OCI-M2 (cell line): ENCODE data around the gene POU3F3.

Experiments
- DNase-seq: peaks from one replicate; lab custom pipeline; 2025; ENCODE audit not compliant: unreplicated experiment; lab: John Stamatoyannopoulos, UW

The POU3F3 gene

GRCh38 chr2:104846786-104847585, 6.9 kb upstream of the POU3F3 start:
- no peak for DNase-seq

DNA sequence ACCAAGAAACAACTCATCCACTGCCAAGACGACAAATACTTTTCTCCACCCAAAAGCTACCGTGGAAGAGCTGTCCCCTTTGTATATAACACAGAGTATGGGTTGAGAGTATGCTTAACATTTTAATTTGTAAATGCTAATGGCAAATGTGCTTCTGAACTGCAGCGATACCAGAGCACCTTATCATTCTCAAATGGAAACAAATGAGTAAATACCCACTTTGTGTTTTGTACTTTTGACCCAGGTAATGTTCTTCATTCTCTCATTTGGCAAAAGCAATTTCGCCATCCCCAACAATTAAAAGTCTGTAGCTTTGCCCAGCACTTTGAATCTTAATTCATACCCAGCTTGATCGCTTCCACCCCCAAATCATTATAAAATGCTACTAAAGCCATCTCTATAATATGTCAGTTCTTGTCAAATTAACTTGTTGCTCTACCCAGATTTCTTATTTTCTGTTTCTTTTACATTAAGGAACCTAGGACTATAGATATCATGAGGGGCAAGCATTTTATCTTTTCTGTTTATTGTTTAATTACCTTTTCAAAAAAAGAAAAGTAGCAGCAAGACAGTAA, 6.2 kb upstream of the POU3F3 start:
- DNase-seq, result no peak

GRCh38 chr2:104848526-104848925, 5.4 kb upstream of the POU3F3 start:
- no peak for DNase-seq

GRCh38 chr2:104849101-104849500, 4.8 kb upstream of the POU3F3 start:
- no peak for DNase-seq

DNA sequence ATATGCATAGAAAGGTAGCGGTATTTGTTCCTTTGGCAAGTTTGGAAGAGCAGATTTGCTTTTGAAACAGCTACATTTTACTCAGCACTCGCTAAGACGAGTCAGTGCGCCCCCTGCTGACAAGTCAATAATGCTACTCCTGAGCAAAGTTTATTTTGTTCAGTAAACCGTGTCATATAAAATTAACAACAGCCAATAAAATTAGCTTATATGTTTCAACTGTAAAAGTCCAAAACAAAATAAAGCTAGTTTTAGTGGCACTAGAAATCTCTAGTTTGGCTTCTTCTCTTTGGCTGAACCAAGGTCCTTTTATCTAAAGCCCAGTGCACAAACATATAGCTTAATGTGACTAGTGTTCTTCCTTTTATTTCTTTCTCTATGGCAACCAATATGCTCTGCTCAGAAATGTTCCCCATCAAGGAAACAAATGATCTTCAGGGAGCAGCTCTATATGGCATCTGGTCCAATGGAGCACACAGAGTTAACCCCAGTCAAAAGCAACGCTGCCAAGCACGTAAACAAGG, 4.2 kb upstream of the POU3F3 start:
- no peak for DNase-seq

- DNase-seq, result no peak
Measured at GRCh38 chr2:104850361-104851290, 3.3 kb upstream of the POU3F3 start.

- no peak for DNase-seq
Measured at GRCh38 chr2:104851291-104852089, 2.4 kb upstream of the POU3F3 start.

GRCh38 chr2:104852090-104852666, 1.7 kb upstream of the POU3F3 start:
- DNase-seq, result no peak

DNA sequence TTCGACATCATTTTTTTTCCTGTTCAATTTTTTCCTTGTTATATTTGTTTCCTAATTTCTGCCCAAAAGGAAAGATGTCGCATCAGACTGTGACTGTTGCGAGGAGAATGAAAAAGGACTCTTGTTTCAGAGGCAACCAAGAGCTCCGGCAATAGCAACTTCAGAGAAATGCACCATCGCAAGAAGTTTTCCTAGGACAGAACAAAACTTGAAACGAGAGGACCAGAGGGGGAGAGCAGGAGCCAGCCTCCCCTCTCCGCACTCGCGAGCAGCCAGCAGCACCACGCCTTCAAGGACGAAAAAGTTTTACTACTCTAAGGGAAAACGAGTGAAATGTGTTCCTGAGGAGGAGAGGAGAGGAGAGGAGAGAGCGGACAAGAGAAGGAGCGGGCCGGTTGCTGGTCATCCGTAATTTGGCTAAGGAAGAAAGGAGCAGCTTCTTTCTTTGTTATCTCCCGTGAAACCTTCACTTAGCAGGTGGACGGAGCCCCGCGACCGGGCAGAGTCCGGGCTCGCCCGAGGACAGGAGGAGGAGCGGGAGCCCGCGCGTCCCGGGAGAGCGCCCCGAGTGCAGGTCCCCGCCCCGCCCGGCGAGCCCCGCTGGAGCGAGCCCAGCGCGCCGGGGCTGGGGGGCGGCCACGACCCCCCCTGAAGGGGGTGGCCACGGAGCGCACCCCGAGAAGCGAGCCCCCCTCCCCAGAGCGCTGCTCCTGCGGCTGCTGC, 744 bp downstream of the POU3F3 start:
- DNase-seq, result no peak

DNA sequence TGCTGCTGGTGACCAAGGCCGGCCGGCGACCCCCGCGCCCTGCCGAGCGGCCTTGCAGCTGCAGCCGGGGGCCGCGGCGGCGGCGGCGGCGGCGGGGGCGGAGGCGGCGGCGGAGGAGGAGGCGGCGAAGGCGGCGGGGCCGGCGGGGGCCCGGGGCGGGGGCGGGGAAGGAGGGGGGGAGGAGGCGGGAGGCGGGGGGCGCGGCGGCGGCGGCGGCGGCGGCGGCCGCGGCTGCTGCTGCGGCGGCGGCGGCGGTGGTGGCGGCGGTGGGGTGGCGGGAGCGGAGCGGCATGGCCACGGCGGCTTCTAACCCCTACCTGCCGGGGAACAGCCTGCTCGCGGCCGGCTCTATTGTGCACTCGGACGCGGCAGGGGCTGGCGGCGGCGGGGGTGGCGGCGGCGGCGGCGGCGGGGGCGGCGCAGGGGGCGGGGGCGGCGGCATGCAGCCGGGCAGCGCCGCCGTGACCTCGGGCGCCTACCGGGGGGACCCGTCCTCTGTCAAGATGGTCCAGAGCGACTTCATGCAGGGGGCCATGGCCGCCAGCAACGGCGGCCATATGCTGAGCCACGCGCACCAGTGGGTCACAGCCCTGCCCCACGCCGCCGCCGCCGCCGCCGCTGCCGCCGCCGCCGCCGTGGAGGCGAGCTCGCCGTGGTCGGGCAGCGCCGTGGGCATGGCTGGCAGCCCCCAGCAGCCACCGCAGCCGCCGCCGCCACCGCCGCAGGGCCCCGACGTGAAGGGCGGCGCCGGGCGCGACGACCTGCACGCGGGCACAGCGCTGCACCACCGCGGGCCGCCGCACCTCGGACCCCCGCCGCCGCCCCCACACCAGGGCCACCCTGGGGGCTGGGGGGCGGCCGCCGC, 1.5 kb downstream of the POU3F3 start:
- no peak for DNase-seq

GRCh38 chr2:104856086-104856972, 2.4 kb downstream of the POU3F3 start:
- DNase-seq, result no peak

- no peak for DNase-seq
Measured at GRCh38 chr2:104856973-104857261, 3.0 kb downstream of the POU3F3 start.

DNA sequence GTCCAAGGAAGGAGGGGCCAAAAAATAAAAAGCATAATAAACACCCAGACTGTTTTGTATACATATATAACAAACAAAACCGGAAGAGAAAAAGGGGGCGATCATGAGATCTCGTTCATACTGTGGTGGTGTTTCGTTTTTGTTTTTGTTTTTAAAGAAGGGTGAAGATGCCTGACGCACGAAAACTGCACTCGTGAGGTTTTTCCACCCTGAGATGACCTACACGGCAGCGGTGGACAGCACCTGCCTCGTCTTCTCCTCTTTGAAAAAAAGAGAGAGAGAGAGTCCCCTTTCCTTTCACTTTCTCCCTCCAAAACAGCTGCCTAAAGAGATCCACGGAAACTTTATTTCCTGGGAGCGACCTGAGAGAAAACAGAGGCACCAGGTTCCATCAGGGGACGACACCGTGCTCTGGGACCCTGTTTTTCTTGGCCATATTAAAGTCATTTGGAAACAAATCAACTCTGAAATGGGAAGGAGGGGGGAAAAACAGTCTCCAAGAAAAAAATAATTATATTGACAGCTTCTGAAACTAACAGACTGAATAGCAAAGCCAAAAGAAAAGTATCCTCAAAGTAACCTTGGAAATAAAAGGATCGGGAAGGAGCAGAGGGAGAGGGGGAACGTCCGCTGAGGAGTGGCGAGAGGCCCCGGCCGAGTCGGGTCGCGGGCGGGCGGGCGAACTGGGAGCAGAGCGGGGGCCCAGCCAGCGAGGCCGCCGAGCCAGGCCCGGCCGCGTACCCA, 3.5 kb downstream of the POU3F3 start:
- DNase-seq, result no peak

DNA sequence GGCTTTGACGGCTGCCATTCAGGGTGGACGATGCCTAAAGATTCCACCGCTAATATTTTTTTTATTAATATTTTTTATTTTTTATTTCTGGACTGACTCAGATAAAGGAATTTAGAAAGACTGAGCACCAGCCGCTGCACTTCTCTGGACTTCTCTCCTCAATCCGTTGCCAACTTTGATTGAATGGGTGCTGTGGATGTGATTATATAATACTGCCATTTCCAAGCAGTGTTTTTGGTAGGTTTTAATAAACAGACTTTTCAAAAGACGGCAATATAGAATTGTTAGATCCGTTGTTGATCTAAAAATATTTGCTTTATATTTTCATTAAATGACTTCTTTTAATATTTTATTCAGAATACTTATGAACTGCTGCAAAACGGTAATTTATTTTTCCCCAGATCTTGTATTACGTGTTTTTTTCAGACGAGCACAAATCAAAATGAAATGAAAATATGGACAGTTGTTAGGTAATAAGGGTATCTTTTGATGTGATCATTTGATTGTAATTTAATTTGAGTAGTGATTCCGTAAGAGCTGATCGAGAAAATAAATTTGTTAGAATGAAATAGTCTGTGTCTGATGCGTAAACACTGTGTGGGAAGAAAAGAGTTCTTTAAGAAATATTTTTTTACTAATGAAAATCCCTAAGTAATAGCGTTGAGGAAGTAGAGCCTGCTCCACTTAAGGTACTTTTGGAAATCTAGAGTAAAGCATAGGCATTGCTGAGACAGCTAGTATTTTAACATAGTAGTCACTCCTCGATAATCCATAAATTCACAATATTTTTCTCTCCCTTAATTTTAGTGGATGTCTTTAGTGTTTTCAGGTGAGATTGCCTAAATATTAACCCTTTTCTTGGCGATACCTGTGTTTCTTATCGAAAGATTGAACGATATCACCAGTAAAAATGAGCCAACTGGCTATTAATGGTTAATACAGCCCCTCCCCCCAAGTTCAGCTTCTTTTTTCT, 4.4 kb downstream of the POU3F3 start:
- DNase-seq, result no peak

DNA sequence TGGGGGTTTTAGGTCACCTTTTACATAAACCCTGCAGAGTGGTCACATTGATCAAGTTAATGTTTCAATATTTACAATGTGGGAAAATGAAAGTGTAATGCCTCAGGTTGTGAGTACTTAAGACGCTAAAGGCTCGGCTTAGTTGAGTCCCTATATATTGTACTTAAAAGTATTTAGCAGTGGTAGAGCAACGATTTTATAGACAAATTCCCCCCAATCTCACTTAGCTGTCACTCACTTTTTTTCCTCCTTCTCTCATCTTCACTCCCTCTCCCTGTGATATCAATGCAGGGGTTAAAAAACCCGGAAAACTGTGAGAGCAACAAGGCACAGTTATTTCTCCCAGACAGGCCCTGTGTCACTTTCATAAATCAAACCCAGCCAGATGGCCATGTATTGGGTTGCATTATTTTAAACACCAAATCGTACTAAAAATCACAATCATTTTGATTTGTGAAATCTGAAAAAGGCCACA, 5.4 kb downstream of the POU3F3 start:
- no peak for DNase-seq
